Fibroblast of villous mesenchyme (primary cell): ENCODE measurements around the gene TFR2. TPM values are rescaled to one million over a fixed set of nuclear protein-coding genes. Genes with fewer than 3 reads are reported as not detected.
A peak's percentile ranks its signal among the peaks of the same experiment; 100 is the strongest.

Experiments used
- DNase-seq: peaks from one replicate; pipeline ENCODE4 v3.0.0-alpha.2; 2010; ENCODE audit warnings: low read depth
- H3K4me3 ChIP-seq: 2 replicates; pipeline ENCODE4 v1.5.1; 2011; ENCODE audit warnings: low read depth, mild to moderate bottlenecking, low read length
- total RNA-seq: library from RNA; depleted of rRNA; stranded (reverse); fragments of >200 nt; gene quantifications from 2 replicates; pipeline ENCODE4 v1.2.3, GENCODE V29; 2012
- TF ChIP-seq, protein P1 (sequence below): IDR thresholded peaks from 2 replicates; pipeline ENCODE4 v1.5.1; 2012; ENCODE audit warnings: low read depth, mild to moderate bottlenecking, low read length; ENCODE audit not compliant: insufficient read depth

Gene TFR2
- total RNA-seq, 1 donor: 0.43 TPM

DNA sequence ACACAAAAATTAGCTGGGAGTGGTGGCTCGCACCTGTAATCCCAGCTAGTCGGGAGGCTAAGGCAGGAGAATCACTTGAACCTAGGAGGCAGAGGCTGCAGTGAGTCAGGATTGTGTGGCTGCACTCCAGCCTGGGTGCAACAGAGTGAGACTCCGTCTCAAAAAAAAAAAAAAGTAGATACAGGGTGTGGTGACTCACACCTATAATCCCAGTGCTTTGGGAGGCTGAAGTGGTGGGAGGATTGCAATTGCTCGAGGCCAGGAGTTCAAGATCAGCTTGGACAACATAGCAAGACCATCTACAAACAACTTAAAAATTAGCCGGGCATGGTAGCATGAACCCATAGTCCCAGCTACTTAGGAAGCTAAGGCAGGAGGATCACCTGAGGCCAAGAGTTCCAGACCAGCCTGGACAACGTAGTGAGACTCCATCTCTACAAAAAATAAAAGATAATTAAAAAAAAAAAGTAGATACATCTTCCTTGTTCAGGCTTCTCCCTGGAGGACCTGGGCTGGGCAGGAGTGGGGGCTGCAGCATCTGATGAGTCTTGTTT is 27.0 kb downstream of the TFR2 start:
- TF ChIP-seq, protein P1, sequence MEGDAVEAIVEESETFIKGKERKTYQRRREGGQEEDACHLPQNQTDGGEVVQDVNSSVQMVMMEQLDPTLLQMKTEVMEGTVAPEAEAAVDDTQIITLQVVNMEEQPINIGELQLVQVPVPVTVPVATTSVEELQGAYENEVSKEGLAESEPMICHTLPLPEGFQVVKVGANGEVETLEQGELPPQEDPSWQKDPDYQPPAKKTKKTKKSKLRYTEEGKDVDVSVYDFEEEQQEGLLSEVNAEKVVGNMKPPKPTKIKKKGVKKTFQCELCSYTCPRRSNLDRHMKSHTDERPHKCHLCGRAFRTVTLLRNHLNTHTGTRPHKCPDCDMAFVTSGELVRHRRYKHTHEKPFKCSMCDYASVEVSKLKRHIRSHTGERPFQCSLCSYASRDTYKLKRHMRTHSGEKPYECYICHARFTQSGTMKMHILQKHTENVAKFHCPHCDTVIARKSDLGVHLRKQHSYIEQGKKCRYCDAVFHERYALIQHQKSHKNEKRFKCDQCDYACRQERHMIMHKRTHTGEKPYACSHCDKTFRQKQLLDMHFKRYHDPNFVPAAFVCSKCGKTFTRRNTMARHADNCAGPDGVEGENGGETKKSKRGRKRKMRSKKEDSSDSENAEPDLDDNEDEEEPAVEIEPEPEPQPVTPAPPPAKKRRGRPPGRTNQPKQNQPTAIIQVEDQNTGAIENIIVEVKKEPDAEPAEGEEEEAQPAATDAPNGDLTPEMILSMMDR: no peak
- no peak for DNase-seq
- H3K4me3 ChIP-seq: no peak overlapping the region

DNA sequence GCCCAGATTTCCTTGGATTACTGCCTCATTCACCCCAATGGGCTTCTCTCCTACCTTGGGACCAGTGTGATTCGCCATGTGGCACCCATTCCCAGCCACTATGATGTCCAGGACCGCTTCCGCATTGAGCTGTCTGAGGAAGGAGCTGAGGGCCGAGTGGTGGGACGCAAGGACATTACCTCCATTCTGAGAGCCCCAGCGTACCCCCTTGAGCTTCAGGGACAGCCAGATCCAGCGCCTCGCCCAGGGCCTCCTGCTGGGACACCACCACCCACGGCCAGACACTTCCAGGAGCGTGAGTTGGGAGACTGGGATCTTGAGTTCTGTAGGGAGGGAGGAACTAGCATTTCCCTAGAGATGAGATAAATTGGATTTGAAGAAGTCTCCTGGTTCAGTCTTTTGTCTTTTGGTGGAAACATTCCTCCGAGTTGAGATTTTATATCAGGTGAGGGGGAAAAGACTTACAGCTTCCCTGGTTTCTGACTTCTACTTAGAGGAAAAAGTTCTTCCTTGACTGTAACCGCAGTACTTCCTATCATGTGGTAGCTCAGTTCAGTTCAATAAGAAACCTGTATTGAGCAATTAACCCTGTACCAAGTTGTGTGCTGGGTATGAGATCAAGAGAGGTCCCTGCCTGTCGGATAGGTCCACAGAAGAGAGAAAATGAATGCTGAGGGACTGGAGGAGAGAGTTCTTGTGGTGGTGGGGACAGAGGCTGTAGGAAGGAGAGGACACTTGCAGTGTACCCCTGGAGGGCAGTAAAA is 27.8 kb downstream of the TFR2 start:
- TF ChIP-seq, protein P1: no peak
- H3K4me3 ChIP-seq: peak overlapping the region; percentile 86

DNA sequence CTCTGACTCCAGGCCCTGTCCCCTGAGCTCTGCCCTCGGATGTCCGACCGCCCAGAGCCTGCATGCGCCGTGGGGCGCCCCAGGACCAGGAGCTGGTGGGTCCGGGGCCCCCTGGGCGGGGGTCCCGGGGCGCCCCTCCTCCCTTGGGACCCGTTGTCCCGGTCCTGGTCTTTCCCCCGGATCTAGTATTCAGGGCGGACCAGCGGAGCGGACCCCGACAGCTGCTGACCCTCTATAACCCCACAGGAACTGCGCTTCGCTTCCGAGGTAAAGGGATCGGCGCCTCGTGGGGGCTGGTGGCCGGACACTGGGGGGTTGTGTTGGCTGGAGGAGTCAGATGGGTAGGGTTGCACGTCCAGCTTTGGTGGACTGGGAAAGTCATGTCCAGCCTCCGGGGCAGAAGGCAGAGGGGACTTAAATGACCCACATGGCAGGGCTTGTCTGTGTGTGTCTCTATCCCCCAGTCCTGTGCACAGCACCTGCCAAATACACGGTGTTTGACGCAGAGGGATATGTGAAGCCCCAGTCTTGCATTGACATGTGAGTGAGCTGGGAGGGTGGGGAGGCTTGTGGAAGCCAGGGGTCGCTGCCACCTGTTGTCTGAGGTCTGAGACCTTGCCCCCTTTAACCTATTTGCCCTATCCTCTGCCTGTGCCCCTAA is 28.5 kb downstream of the TFR2 start:
- TF ChIP-seq, protein P1: peak; percentile 25
- DNase-seq: no peak
- peak overlapping the region; percentile 86 for H3K4me3 ChIP-seq

More for the DNA sequence above, 27.8 kb downstream of the TFR2 start:
- no peak for DNase-seq

DNA sequence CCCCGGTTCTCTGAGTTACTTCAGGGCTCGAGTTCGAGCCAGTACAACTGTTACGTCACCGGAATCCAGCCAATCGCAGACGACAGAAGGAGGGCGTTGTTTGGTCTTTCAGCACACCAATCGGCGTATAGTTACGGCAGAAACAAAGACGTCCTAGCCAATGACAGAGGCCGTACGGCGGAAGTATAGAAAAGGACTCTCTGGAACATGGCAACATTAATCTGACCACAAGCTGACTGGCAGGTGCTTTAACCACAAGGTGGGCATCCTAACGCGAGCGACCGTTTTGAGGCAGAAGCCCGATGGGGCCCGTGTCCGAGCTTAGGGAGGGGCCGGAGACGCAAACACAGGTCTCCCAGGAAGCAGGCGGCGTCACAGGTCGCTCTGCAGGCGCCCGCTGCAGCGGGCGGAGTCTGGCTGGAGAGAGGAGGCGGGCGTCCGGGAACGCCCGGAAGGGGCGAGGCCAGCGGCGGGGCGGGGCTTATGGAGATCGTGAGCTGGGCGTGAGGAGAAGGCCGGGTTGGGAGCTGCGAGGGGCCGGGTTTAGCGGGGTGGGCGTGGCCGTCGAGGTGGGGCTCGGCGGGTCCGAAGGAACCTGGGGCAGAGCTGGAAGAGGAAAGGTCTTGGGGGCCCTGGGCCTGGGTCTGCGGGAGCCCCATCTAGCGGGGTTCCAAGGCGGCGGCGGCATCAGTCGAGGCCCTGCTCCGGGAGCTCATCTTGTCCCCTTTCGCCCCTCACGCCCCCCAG is 29.2 kb downstream of the TFR2 start, which contains the start of gene MOSPD3:
TSS of gene MOSPD3 (plus strand) at position 558 of the 747 bp plus-strand sequence. CDS start 252 bp downstream, outside the sequence.
- peak within 1 kb of the TSS; percentile 86 for H3K4me3 ChIP-seq
- TF ChIP-seq, protein P1: no peak
- peak; percentile 99 for DNase-seq

DNA sequence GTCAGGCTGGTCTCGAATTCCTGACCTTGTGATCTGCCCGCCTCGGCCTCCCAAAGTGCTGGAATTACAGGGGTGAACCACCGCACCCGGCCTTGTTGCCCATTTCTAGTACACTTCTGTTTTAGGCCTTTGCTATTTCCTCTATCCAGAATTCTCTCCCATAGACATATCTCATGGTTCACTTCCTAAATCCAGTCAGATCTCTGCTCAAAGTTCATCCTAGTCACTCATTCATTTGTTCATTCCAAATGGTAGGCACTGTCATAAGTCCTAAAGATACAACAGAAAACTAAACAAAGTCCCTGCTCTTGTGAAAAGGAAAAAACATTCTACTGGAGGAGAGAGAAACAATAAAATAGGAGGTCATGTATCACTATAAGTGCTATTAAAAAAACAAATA is 31.4 kb downstream of the TFR2 start:
- no peak for DNase-seq
- H3K4me3 ChIP-seq: no peak overlapping the region
- TF ChIP-seq, protein P1: no peak

DNA sequence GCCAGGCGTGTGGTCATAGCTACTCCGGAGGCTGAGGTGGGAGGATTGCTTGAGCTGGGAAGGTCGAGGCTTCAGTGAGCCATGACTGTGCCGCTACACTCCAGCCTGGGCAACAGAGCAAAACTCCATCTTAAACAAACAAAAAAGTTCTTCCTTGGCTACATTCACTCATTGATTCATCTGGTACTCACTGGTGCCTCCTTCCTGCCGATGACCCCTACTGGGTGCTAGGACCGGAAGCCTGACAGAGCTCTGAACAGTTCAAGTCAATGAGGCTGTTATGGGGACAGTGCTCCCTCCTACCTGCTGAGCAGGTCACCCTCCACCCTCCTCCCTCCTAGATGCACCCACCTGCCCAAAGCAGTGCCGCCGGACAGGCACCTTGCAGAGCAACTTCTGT is 34.2 kb downstream of the TFR2 start:
- TF ChIP-seq, protein P1: no peak
- no peak overlapping the region for H3K4me3 ChIP-seq
- no peak for DNase-seq
